Calu3 (cell line): ENCODE measurements around the gene ZNF407. TPM values are rescaled to one million over a fixed set of nuclear protein-coding genes. Genes with fewer than 3 reads are reported as not detected.

ENCODE experiments used
- BruUV-seq: library from RNA; stranded (reverse); fragments of 400-500 nt; replicated peaks from 2 replicates; lab custom pipeline; 2021; lab: Mats Ljungman, UMichigan
- CTCF ChIA-PET: fragments of 300-600 bp; sonication (Branson Sonifier 250); formaldehyde crosslinking; loops from one replicate; lab custom pipeline; 2022; ENCODE audit warnings: antibody characterized with exemption; lab: Charles Lee
- DNase-seq: peaks from one replicate; pipeline ENCODE4 v3.0.0; 2022
- H3K27ac Mint-ChIP-seq: one replicate; pipeline ENCODE4 v1.8.0; 2022; ENCODE audit warnings: mixed read lengths; ENCODE audit not compliant: unreplicated experiment
- H3K27me3 Mint-ChIP-seq: one replicate; pipeline ENCODE4 v1.8.0; 2022; ENCODE audit warnings: mixed read lengths; ENCODE audit not compliant: unreplicated experiment
- H3K36me3 Mint-ChIP-seq: one replicate; pipeline ENCODE4 v1.8.0; 2022; ENCODE audit warnings: mild to moderate bottlenecking, moderate library complexity, mixed read lengths; ENCODE audit not compliant: insufficient read depth, unreplicated experiment
- H3K4me1 Mint-ChIP-seq: one replicate; pipeline ENCODE4 v1.8.0; 2022; ENCODE audit warnings: mild to moderate bottlenecking, low read depth, mixed read lengths; ENCODE audit not compliant: unreplicated experiment
- H3K4me3 Mint-ChIP-seq: one replicate; pipeline ENCODE4 v1.8.0; 2022; ENCODE audit warnings: mild to moderate bottlenecking, low read depth, moderate library complexity, mixed read lengths; ENCODE audit not compliant: unreplicated experiment
- H3K9me3 Mint-ChIP-seq: one replicate; pipeline ENCODE4 v1.8.0; 2022; ENCODE audit warnings: low read depth, mixed read lengths; ENCODE audit not compliant: unreplicated experiment
- intact Hi-C: fragments of 100-400 bp; cut with micrococcal nuclease; formaldehyde crosslinking; loops from one replicate; pipeline ENCODE4 v1.10.0; 2022; ENCODE audit not compliant: unreplicated experiment
- total RNA-seq: library from RNA; stranded (reverse); gene quantifications from 2 replicates; pipeline ENCODE4 v1.2.3, GENCODE V29; 2022
- TF ChIP-seq, protein P1 (sequence below): fragments of 200-600 bp; IDR thresholded peaks from one replicate; pipeline ENCODE4 v1.8.0; 2022; ENCODE audit warnings: antibody characterized with exemption; ENCODE audit not compliant: unreplicated experiment

Gene ZNF407
- total RNA-seq, 1 experiment from 2014 or later = 17.4 TPM

- intact Hi-C loops = no loop called here
- no peaks in the 10 kb centered on the region for H3K9me3 Mint-ChIP-seq
- TF ChIP-seq, protein P1, sequence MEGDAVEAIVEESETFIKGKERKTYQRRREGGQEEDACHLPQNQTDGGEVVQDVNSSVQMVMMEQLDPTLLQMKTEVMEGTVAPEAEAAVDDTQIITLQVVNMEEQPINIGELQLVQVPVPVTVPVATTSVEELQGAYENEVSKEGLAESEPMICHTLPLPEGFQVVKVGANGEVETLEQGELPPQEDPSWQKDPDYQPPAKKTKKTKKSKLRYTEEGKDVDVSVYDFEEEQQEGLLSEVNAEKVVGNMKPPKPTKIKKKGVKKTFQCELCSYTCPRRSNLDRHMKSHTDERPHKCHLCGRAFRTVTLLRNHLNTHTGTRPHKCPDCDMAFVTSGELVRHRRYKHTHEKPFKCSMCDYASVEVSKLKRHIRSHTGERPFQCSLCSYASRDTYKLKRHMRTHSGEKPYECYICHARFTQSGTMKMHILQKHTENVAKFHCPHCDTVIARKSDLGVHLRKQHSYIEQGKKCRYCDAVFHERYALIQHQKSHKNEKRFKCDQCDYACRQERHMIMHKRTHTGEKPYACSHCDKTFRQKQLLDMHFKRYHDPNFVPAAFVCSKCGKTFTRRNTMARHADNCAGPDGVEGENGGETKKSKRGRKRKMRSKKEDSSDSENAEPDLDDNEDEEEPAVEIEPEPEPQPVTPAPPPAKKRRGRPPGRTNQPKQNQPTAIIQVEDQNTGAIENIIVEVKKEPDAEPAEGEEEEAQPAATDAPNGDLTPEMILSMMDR = no peak
- no peak overlapping the region for H3K27ac Mint-ChIP-seq
- H3K4me3 Mint-ChIP-seq = no peak overlapping the region
- H3K4me1 Mint-ChIP-seq = peaks cover 8% of the 10 kb centered on the region
- BruUV-seq = no TSS peak
- no peak for DNase-seq
- H3K36me3 Mint-ChIP-seq = peaks cover 6% of the 10 kb centered on the region
- H3K27me3 Mint-ChIP-seq = no peaks in the 10 kb centered on the region
- CTCF ChIA-PET = no interaction called here
Measured at GRCh38 chr18:74631623-74632350, 34.1 kb downstream of the ZNF407 start.

DNA sequence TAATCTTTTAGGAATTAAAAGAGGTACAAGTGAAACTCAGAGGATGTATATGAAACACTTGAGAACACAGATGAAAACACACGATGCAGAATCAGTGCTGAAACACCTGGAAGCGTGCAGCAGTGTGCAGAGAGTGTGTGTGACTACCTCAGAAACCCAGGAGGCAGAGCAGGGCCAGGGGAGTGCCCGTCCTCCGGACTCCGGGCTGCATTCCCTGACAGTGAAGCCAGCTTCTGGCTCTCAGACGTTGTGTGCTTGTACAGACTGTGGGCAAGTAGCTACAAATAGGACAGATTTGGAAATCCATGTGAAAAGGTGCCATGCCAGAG lies 34.6 kb downstream of the ZNF407 start:
- H3K36me3 Mint-ChIP-seq = peaks cover 6% of the 10 kb centered on the region
- TF ChIP-seq, protein P1 = no peak
- intact Hi-C loops = no loop called here

GRCh38 chr18:74632856-74633255 lies 35.2 kb downstream of the ZNF407 start:
- H3K4me1 Mint-ChIP-seq = peaks cover 3% of the 10 kb centered on the region
- CTCF ChIA-PET = no interaction called here
- no TSS peak for BruUV-seq
- DNase-seq = no peak
- H3K9me3 Mint-ChIP-seq = no peaks in the 10 kb centered on the region
- no peaks in the 10 kb centered on the region for H3K27me3 Mint-ChIP-seq
- no peak overlapping the region for H3K27ac Mint-ChIP-seq
- no peak overlapping the region for H3K4me3 Mint-ChIP-seq
- TF ChIP-seq, protein P1 = no peak
- intact Hi-C loops = no loop called here
- H3K36me3 Mint-ChIP-seq = peaks cover 6% of the 10 kb centered on the region

More for the DNA sequence above, 34.6 kb downstream of the ZNF407 start:
- H3K27ac Mint-ChIP-seq = no peak overlapping the region
- DNase-seq = no peak
- CTCF ChIA-PET = no interaction called here
- H3K4me3 Mint-ChIP-seq = no peak overlapping the region
- H3K9me3 Mint-ChIP-seq = no peaks in the 10 kb centered on the region
- H3K4me1 Mint-ChIP-seq = peaks cover 8% of the 10 kb centered on the region
- H3K27me3 Mint-ChIP-seq = no peaks in the 10 kb centered on the region
- BruUV-seq = no TSS peak

GRCh38 chr18:74633652-74634352 lies 36.1 kb downstream of the ZNF407 start:
- CTCF ChIA-PET = no interaction called here
- TF ChIP-seq, protein P1 = no peak
- no peaks in the 10 kb centered on the region for H3K4me1 Mint-ChIP-seq
- peaks cover 6% of the 10 kb centered on the region for H3K36me3 Mint-ChIP-seq
- intact Hi-C loops = no loop called here
- no peak overlapping the region for H3K4me3 Mint-ChIP-seq
- H3K9me3 Mint-ChIP-seq = no peaks in the 10 kb centered on the region
- H3K27me3 Mint-ChIP-seq = no peaks in the 10 kb centered on the region
- BruUV-seq = no TSS peak
- no peak for DNase-seq
- H3K27ac Mint-ChIP-seq = no peak overlapping the region
